PFSK-1 (cell line): ENCODE results near the gene RGL1.

Experiments used
- POLR2AphosphoS5 ChIP-seq: IDR thresholded peaks from 2 replicates; pipeline ENCODE4 v1.6.1; 2012; ENCODE audit warnings: low read depth, mild to moderate bottlenecking, control low read depth, low read length, moderate library complexity
- SIN3A ChIP-seq: IDR thresholded peaks from 2 replicates; pipeline ENCODE4 v1.6.1; 2012; ENCODE audit warnings: mild to moderate bottlenecking, low read length, moderate library complexity, borderline replicate concordance; ENCODE audit not compliant: insufficient read depth
- TAF1 ChIP-seq: IDR thresholded peaks from 2 replicates; pipeline ENCODE4 v1.6.1; 2012; ENCODE audit warnings: low read length, control low read depth, borderline replicate concordance; ENCODE audit not compliant: insufficient read depth
- TF ChIP-seq, protein P1 (sequence below), 2 experiments: IDR thresholded peaks; 2 replicates each; pipeline versions ENCODE4 v1.6.1 to v1.8.0; 2011 to 2012; ENCODE audit warnings: low read depth in 2 of 2, low read length in 2 of 2, control low read depth in 1 of 2, inconsistent platforms in 1 of 2, mild to moderate bottlenecking in 1 of 2, moderate library complexity in 1 of 2; ENCODE audit not compliant: insufficient read depth in 1 of 2

DNA sequence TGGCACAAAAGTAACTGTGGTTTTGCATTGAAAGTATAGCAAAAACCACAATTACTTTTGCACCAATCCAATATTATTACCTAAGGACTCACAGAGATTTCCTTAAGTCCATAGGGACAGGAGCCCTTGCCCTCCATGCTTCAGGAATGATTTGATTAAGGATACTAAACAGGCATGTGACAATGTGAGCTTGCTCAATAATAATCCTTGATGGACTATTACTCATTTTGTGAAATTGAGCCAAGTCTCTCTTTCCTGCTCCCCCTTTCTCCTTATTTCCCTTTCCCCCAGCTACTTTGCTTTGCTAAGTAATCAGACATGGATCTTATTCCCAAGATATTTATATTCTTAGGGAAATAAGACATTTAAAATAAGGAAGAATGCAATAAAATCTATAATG is 21.6 kb upstream of the RGL1 start:
- TF ChIP-seq SIN3A (no peak), POLR2AphosphoS5 (no peak), TAF1 (no peak)
- TF ChIP-seq, protein P1, sequence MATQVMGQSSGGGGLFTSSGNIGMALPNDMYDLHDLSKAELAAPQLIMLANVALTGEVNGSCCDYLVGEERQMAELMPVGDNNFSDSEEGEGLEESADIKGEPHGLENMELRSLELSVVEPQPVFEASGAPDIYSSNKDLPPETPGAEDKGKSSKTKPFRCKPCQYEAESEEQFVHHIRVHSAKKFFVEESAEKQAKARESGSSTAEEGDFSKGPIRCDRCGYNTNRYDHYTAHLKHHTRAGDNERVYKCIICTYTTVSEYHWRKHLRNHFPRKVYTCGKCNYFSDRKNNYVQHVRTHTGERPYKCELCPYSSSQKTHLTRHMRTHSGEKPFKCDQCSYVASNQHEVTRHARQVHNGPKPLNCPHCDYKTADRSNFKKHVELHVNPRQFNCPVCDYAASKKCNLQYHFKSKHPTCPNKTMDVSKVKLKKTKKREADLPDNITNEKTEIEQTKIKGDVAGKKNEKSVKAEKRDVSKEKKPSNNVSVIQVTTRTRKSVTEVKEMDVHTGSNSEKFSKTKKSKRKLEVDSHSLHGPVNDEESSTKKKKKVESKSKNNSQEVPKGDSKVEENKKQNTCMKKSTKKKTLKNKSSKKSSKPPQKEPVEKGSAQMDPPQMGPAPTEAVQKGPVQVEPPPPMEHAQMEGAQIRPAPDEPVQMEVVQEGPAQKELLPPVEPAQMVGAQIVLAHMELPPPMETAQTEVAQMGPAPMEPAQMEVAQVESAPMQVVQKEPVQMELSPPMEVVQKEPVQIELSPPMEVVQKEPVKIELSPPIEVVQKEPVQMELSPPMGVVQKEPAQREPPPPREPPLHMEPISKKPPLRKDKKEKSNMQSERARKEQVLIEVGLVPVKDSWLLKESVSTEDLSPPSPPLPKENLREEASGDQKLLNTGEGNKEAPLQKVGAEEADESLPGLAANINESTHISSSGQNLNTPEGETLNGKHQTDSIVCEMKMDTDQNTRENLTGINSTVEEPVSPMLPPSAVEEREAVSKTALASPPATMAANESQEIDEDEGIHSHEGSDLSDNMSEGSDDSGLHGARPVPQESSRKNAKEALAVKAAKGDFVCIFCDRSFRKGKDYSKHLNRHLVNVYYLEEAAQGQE (IDR thresholded peaks at IDR 0.05; ENCODE audit: insufficient read depth in 1 of 2, low read depth in 2 of 2, low read length in 2 of 2), result no peak
